ENCODE results near the gene ATF6B.

DNA sequence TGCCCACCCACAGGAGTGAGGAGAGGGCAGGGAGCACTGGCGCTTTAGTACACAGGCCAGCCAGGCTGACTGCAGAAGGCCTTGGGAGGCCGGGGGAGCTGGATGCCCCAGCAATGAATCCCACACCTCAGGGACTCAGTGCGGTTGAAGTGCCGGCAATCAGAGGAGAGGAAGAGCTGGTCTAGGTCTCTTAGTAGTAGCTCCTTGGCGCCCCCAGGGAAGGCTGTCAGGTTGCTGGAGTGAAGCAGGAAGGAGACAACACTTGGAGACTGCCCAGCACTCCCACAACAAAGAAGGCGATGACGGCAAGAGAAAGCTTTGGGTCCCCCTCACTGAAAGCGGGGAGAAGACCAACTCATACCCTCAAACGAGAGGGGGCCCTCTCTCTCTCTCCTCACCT is 10.6 kb downstream of the ATF6B start:
- TF ChIP-seq EZH2phosphoT487 (IDR thresholded peaks at IDR 0.05; ENCODE audit: insufficient read depth, low read depth) (no peak), EZH2 (IDR thresholded peaks at IDR 0.05; ENCODE audit: insufficient read depth, poor library complexity, severe bottlenecking) (no peak)

All from GM23248 (cell line).